ENCODE measurements around the gene MCHR1.
"Not testable (repeated sequence)": the region's sequence is repeated elsewhere in the genome, so short reads cannot be mapped to it uniquely, and the experiment has no call there.

Gene MCHR1

GRCh38 chr22:40691532-40691931 lies 12.2 kb downstream of the MCHR1 start:
- no peak for DNase-seq (ENCODE audit: low spot score)

DNA sequence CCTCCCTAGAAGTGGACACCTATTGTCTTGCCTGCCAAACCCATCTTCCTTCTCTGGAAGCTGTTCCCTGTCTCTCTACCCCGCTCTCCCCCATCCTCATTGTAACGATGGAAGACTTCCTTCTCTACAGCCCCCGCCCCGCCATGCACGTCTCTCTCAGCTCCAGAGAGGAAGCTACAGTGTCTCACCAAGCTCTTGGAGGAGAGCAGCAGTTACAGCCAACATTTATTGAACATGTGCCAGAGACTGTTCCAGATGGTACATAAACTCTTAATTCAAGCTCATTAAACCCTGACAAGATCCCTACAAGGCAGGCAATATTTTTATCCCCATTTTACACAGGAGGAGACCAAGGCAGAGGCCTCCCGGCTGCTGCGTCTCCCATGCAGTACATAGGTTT lies 15.1 kb downstream of the MCHR1 start:
- no peak for DNase-seq (ENCODE audit: low spot score)

GRCh38 chr22:40701274-40701673 lies 22.0 kb downstream of the MCHR1 start:
- no peak for DNase-seq (ENCODE audit: low spot score)

- no peak for DNase-seq (ENCODE audit: low spot score)
Measured at GRCh38 chr22:40703174-40703573, 23.9 kb downstream of the MCHR1 start.

DNA sequence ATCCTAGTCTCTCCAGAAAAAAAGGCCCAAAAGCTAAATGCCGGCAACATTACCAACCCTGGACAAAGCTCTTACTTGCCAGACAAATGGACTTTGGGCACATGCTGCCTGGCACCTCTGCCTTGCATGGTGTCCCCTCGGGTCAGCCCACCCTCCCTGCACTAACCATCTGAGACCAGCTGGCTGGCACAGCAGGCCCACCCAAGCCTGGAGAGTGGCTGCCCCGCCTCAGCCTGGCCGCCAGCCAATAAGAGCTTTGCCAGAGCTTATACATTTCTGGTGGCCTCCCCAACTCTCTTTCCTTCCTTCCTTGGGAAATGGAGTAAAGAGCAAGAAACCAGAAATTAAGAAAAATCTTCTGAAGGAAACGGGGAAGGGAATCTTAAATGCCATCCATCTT lies 24.5 kb downstream of the MCHR1 start:
- DNase-seq (ENCODE audit: low spot score) = no peak

GRCh38 chr22:40705918-40706682 lies 26.8 kb downstream of the MCHR1 start:
- DNase-seq (ENCODE audit: low spot score) = no peak

GRCh38 chr22:40707154-40707553 lies 27.9 kb downstream of the MCHR1 start:
- DNase-seq (ENCODE audit: low spot score) = no peak

- DNase-seq (ENCODE audit: low spot score) = no peak
Measured at GRCh38 chr22:40708177-40708576, 28.9 kb downstream of the MCHR1 start.

- no peak for DNase-seq (ENCODE audit: low spot score)
Measured at GRCh38 chr22:40709752-40710413, 30.6 kb downstream of the MCHR1 start.

GRCh38 chr22:40712311-40712710 lies 33.0 kb downstream of the MCHR1 start:
- DNase-seq (ENCODE audit: low spot score) = no peak

DNA sequence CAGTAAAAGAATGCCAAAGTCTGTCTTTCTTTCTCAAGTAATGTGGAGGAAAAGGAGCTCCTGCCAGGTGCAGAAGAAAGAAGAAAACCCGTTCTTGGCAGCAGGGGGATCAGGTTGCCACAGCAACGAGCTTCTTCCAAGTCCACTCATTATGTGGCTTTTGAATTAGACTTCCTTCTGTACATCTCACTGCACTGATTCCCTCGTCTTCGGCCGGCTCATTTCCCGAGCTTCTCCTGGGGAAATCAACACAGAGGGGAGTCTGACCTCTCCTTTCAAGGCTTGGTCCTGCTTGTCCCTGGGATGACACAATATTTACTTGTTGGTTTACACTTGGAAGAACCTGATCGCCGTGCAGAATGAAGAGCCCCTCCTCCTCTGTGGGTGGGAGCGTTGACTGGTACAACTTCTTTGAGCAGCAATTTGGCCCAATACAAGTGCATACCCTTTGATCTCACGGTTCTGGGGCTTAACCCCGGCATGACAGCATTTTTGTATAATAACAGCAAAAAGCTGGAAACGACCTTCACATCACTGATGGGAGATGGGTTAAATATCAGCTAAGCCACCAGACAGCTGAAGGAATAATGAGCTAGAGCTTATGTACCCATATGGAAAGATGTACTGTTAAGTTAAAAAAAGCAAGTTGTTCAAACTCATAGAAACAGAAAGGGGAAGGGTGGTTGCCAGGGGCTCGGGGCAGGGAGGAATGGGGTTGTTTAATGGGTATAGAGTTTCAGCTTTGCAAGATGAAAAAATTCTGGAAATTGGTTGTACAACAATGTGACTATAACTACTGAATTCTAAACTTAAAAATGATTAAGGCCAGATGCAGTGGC lies 35.4 kb downstream of the MCHR1 start:
- no peak for DNase-seq (ENCODE audit: low spot score)

GRCh38 chr22:40716116-40716515 lies 36.8 kb downstream of the MCHR1 start:
- no peak for DNase-seq (ENCODE audit: low spot score)

DNA sequence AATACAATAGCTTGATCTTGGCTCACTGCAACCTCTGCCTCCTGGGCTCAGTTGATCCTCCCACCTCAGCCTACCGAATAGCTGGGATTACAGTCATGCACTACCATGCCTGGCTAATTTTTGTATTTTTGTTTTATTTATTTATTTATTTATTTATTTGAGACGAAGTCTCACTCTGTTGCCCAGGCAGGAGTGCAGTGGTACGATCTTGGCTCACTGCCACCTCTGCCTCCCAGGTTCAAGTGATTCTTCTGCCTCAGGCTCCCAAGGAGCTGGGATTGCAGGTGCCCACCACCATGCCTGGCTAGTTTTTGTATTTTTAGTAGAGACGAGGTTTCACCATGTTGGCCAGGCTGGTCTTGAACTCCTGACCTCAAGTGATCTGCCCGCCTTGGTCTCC lies 38.4 kb downstream of the MCHR1 start:
- not testable (repeated sequence) for DNase-seq (ENCODE audit: low spot score)

DNA sequence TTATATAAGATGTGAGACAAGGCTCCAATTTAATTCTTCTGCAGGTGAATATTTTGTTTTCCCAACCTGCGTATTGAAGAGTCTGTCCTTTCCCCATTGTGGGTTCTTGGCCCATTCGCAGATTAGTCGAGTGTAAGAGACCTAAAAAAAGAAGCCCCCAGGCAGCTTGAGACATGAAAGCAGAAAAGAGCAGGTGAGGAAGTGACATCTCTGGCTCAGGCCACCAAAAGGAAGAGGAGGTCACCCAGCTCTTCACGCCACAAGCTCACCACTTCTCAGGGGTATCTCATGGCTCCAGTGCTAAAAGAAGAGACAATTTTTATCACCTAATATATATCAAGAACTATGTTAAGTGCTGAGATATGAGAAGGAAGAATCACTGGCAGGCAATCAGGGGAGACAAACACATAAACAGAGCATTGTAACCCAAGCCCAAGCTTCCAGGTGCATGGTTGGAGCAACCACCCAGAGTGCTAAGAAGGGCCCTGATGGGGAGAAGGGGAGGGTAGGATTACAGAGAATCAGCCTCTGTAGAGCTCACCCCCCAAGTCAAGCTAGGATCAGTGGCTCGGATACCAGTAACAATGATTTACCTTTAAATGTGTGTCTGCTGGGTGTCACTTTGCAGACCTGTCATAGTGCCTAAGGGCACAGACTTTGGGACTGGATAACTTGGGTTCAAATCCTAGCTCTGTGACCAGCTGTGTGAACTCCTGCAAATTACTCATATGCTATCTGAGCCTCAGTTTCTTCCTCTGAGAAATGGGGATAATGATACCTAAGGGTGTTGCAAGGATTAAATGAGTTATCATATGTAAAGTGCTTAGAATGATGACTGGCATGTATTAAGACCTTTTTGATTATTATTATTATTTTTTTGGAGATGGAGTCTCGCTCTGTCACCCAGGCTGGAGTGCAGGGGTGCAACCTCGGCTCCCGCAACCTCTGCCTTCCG lies 39.2 kb downstream of the MCHR1 start:
- DNase-seq (ENCODE audit: low spot score) = no peak

- DNase-seq (ENCODE audit: low spot score) = no peak
Measured at GRCh38 chr22:40719599-40719998, 40.3 kb downstream of the MCHR1 start.

DNA sequence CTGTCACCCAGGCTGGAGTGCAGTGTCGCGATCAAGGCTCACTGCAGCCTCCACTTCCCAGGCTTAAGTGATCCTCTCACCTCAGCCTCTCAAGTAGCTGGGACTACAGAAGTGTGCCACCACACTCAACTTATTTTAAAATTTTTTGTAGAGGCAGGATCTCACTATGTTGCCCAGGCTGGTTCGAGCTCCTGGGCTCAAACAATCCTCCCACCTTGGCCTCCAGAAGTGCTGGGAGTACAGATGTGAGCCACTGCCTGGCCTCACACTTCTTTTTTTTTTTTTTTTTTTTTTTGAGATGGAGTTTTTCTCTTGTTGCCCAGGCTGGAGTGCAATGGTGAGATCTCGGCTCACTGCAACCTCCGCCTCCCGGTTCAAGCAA lies 40.9 kb downstream of the MCHR1 start:
- DNase-seq (ENCODE audit: low spot score) = not testable (repeated sequence)

- DNase-seq (ENCODE audit: low spot score) = no peak
Measured at GRCh38 chr22:40720538-40721256, 41.4 kb downstream of the MCHR1 start.

- peak; percentile 95 for DNase-seq (ENCODE audit: low spot score)
Measured at GRCh38 chr22:40721266-40721665, 42.0 kb downstream of the MCHR1 start.

DNA sequence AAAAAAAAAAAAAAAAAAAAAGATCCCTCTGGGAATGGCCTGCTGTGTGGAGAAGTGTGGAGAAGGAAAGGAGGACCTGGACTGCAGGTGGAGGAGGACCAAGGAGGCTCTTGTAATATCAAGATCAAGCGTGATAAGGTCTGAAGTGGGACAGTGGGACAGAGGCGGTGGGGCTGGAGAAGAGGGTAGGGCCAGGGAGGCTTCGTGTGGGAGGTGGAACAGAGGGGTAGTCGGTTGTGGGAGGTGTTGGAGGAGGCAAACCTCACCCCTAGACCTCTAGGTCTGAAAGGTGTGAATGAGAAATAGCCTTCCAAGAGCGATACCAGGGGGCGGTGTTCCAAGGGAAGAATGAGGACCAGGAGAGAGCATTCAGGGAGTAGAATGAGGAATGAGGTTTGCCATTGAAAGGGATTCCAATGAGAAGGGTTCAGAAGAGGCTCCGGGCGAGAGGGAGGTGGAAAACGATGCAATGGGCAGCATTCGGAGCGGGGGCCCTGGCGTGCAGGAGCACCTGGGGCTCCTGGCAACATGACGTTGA lies 44.2 kb downstream of the MCHR1 start:
- no peak for DNase-seq (ENCODE audit: low spot score)

DNA sequence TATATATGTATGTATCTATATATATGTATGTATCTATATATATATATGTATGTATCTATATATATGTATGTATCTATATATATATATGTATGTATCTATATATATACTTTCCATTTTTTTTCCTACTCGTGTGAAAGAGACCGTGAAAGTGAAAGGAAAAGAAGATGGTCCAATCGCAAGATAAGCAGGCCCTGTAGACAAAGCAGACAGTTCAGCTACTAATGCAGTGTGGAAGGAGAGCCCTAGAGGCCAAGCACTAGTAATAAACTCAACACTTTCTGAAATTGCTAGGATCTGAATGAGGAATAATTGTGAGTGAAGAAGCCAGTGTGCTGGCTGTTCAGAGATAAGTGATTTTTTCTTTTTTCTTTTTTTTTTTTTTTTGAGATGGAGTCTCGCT lies 47.2 kb downstream of the MCHR1 start:
- DNase-seq (ENCODE audit: low spot score) = peak; percentile 46

All from COLO829 (cell line).